ENCODE results near the gene NFKBIZ.
"Not testable (repeated sequence)": the region's sequence is repeated elsewhere in the genome, so short reads cannot be mapped to it uniquely, and the experiment has no call there.

NFKBIZ gene

GRCh38 chr3:101876142-101876541, 26.8 kb downstream of the NFKBIZ start:
- no peak for DNase-seq

GRCh38 chr3:101878589-101878988, 29.3 kb downstream of the NFKBIZ start:
- no peak for DNase-seq

DNA sequence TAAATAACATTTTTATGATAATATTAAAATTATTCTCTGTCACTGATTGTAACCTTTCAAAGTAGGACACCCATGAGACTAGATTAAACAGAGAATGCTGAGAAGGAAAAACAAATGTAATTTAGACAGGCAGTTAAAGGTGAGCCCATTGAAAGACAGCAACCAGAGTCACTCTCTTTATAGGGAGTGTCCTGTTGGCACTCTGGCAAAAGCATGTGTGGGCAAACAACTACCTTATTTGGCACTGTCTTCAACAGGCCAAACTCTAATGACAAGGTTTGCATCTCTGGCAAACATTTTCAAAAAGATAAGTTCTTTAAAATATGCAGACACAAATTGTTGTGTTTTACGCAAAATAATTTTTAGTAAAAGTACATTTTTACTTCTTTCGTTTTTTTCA, 29.8 kb downstream of the NFKBIZ start:
- DNase-seq: no peak

DNA sequence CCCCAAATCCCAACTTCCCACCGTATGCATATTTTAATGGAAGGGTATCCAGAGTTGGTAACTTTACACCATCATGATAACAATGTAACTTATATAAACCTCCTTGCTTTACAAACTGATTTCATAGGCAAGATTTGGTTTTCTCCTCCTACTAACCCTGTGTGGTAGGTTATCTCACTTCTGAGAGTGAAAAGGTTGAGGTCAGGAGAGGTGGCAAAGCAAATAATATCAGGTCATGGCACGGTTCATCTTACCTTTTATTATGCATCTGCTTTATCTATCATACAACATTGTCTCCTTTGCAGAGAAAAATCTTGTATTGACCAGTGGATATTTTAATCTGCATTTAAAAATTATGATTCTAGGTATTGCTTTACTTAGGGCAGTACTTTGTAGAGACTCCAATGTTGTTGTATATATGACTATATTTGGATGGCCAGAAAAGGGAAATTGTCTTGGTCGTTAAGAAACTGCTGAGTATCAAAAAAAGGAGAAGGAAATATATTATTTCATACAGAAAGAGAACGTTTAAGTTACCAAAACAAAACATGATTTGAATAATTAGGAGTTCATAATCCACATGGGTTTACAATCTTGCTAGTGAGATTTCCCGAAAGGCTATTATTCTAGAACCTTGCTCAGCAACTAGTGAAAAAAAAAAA, 30.4 kb downstream of the NFKBIZ start:
- no peak for DNase-seq

- no peak for DNase-seq
These were observed 35.5 kb downstream of the NFKBIZ start for GRCh38 chr3:101884776-101885175.

- DNase-seq: not testable (repeated sequence)
These were observed 36.3 kb downstream of the NFKBIZ start for GRCh38 chr3:101885584-101885983.

DNA sequence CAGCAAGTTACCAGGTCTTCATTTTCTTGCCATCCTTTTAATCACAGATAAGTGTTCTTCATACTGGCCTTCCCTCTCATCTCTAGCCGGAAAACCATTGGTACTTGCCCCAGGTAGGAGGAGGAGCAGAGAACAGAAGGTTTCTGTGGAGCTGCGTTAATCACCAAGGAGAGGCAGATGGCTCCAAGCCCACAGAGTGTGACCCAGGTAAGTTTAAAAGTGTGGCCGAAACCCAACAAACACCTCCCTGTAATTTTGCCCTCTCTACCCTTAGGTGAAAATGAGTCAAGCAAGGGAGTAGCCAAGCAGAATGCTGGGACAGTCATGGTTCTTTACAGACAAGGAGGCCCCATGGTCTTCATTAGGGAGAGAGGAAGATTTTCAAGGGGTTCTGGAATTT, 37.3 kb downstream of the NFKBIZ start:
- DNase-seq: no peak

DNA sequence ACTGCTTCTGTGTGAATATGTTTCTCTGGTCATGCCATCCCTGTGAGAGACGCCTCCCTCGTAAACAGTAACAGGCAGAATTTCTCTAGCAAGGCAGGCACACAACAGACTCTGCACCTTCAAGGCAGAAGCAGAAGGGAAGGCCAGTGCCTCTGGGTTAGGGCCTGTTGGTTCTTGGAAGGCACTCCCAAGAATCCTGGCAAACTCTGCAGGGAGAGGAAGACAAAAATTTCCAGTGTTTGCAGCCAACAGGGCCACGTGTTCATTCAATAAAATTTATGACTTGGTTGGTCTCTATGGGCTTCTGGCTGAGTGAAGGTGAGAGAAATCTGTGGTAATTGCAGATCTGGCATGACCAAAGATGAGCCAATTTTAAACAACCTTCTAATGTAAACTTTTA, 39.3 kb downstream of the NFKBIZ start:
- DNase-seq: no peak

GRCh38 chr3:101890716-101891115, 41.4 kb downstream of the NFKBIZ start:
- DNase-seq: no peak

DNA sequence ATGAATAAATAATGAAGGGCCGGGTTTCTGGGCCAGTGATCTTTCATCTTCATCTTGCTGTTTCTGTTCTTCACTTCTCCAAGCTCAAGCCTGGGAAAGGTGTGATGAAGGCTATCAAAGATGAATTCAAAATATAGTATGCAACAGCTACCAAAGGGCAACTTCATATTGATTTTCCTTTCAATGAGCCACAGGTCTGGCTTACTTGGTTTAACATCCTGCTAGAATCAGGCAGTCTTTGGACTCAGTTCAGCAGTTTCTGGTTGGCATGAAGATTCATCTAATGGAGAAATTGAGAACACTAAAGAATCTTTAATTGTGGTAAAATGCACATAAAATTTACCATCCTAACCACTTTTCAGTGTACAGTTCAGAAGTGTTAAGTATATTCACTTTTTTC, 43.3 kb downstream of the NFKBIZ start:
- no peak for DNase-seq

- DNase-seq: no peak
These were observed 46.9 kb downstream of the NFKBIZ start for GRCh38 chr3:101896083-101896757.

DNA sequence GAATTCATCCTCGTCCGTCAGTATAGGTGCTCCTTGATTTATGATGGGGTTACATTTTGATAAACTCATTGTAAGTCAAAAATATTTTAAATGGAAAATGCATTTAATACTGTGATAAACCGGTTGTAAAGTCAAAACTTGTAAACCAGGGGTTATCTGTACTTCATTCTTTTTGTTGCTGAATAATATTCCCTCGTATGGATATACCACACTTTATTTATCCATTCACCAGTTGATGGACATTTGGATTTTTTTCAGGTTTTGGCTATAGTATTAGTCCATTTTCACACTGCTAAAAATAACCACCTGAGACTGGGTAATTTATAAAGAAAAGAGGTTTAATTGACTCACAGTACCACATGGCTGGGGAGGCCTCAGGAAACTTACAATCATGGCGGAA, 47.7 kb downstream of the NFKBIZ start:
- no peak for DNase-seq

DNA sequence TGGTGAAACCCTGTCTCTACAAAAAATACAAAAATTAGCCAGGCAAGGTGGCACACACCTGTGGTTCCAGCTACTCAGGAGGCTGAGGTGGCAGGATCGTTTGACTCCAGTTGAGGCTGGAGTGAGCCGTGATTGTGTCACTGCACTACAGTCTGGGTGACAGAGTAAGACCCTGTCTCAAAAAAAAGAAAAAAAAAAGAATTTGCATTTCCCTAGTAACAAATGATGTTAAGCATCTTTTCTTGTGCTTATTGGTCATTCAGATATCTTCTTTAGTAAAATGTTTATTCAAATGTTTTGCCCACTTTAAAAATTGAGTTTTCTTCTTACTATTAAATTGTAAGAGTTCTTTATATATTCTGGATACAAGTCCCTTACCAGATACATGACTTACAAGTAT, 48.7 kb downstream of the NFKBIZ start:
- DNase-seq: no peak

DNA sequence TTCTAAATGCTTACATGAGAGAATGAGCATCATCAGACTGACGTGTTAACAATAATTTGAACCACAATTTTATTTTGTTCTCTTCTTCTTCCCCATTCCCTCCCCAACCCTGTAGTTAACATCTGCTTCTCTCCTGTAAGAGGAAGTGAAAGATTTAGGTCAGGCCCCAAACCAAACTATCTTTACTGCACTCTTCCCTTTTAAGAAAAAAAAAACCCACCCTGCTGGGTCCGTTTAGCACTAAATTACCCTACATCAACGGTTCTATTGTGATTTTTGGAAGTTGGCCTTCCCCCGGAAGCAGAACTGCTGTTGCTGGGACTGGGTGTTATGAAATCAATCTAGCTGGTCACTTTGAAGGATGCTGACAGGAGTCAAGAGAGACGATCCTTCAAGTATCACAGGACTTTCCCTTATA, 49.4 kb downstream of the NFKBIZ start:
- DNase-seq: no peak

DNA sequence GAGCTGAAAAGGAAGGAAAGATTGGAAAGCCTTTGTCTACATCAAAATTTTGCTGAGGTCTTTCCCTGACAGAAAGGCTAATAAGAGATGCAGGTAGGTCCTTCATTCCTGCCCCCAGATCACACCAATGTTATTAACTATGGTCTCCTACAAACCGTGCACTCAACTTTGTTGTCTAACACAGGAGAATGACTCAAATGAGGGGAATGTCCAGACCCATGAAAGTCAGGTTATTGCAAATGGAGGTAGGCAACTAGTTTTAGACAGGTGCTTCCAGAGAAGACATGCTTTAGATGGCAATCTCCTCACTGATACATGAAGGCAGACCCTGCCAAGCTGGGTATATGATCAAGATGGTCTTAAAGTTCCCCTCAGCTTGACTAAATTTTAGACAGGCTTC, 51.0 kb downstream of the NFKBIZ start:
- no peak for DNase-seq

DNA sequence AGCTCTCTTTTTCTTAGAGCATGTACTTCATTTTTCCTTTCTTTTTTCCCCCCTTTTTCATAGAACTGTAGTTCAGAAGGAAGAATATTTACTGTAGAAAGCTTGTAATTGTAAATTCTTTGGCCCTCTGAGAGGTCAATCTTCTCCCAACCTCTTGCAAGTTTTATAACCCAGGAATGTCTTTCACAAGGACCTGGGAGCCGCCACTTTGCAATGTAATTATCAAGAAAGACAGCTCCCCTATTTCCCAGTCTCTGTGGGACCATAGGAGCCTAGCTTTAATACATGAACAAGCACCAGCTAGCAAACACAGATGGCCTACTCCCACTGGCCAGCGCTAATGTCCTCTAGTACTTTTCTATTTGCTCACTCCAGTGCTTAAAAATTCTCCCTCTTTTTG, 51.4 kb downstream of the NFKBIZ start:
- DNase-seq: no peak

DNA sequence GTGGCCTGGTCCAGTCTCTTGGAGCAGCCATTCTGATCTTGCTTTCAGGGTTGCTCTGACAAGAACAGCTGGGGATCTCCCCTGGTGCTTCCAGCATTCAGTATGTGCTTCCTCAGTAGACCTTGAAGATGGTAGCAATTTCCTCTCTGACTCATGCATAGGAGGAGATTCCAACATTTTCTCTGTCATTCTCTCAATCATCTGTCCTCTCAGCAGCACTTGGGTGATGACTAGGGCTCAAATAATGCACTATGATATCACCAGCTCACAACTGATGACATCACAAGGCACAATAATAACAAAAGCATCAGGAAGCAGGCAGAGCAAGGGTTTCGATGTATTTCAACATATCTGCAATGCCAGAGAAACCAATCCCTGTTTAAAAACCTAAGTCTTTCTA, 52.7 kb downstream of the NFKBIZ start:
- DNase-seq: peak in 1 of 5 experiments; percentile 4

DNA sequence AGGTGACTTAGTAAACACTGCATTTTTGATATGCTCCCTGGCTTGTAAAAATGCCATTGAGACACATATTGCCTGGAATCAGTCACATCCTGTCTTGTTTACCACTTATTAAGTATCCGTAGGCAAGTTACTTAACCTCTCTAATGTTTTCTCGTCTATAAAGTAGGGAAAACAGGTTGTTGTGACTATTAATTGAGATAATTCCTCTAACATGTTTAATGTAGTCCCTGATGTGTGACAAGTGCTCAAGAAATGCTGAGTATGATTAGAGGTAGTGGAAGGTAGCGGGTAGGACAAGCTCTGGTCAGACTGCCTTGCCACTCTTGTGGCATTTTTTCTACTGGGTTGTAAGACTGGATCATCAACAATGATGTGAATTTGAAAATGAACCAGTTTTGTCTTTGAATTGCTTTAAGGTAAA, 54.1 kb downstream of the NFKBIZ start:
- peak in 1 of 5 experiments; percentile 24 for DNase-seq

- not testable (repeated sequence) for DNase-seq
These were observed 56.3 kb downstream of the NFKBIZ start for GRCh38 chr3:101905573-101905972.
